HCT116 (cell line): ENCODE data around the gene MAP3K21.

Experiments
- CEBPB ChIP-seq: IDR thresholded peaks from 2 replicates; pipeline ENCODE4 v1.6.1; 2012; ENCODE audit warnings: low read depth
- CTCF ChIP-seq, 3 experiments: fragments of 200-600 bp in 1 of 3; sonication (generic) in 1 of 3; IDR thresholded peaks in 2 of 3; conservative IDR thresholded peaks in 1 of 3; 2 replicates each; pipeline ENCODE4 v1.5.1; 2012 to 2017; ENCODE audit warnings: low read depth in 2 of 3, low read length in 2 of 3, antibody characterized with exemption in 1 of 3, borderline replicate concordance in 1 of 3, control low read depth in 1 of 3, mild to moderate bottlenecking in 1 of 3, mixed read lengths in 1 of 3, mixed run types in 1 of 3, moderate library complexity in 1 of 3; ENCODE audit not compliant: insufficient read depth in 1 of 3
- EGR1 ChIP-seq: IDR thresholded peaks from 2 replicates; pipeline ENCODE4 v1.6.1; 2012; ENCODE audit warnings: low read depth
- EZH2 ChIP-seq: fragments of 200-600 bp; sonication (generic); IDR thresholded peaks from 2 replicates; pipeline ENCODE4 v1.6.1; 2017; ENCODE audit warnings: antibody characterized with exemption, mixed run types
- MAX ChIP-seq: IDR thresholded peaks from 2 replicates; pipeline ENCODE4 v1.6.1; 2012
- POLR2A ChIP-seq: IDR thresholded peaks from 2 replicates; pipeline ENCODE4 v1.7.0; 2011; ENCODE audit warnings: borderline replicate concordance; ENCODE audit not compliant: insufficient read depth, insufficient read length; ENCODE audit errors: extremely low read depth
- POLR2AphosphoS5 ChIP-seq: IDR thresholded peaks from 2 replicates; pipeline ENCODE4 v1.6.1; 2011; ENCODE audit warnings: mild to moderate bottlenecking, low read depth, low read length, moderate library complexity
- SP1 ChIP-seq: IDR thresholded peaks from 2 replicates; pipeline ENCODE4 v1.6.1; 2012; ENCODE audit warnings: low read depth
- SRF ChIP-seq: IDR thresholded peaks from 2 replicates; pipeline ENCODE4 v1.6.1; 2012; ENCODE audit warnings: low read depth
- YY1 ChIP-seq: IDR thresholded peaks from 2 replicates; pipeline ENCODE4 v1.6.1; 2011; ENCODE audit warnings: low read length, low read depth, moderate library complexity, mild to moderate bottlenecking; ENCODE audit not compliant: insufficient replicate concordance; ENCODE audit errors: extremely low read depth
- ZNF274 ChIP-seq: fragments of 200-500 bp; sonication (Bioruptor generic); IDR thresholded peaks from 2 replicates; pipeline ENCODE4 v1.6.1; 2014; ENCODE audit warnings: mild to moderate bottlenecking, low read depth, low read length, inconsistent platforms
- TF ChIP-seq, protein P1 (sequence below): IDR thresholded peaks from 2 replicates; pipeline ENCODE4 v1.6.1; 2012; ENCODE audit warnings: low read depth

- TF ChIP-seq EZH2, result no peak
- no peak for TF ChIP-seq CTCF (IDR thresholded peaks at IDR 0.05 in 2 of 3, conservative IDR thresholded peaks at IDR 0.05 in 1 of 3; ENCODE audit: borderline replicate concordance in 1 of 3, insufficient read depth in 1 of 3, low read depth in 2 of 3, low read length in 2 of 3)
- TF ChIP-seq POLR2A, result no peak
- TF ChIP-seq SP1, result no peak
- no peak for TF ChIP-seq POLR2AphosphoS5
- no peak for TF ChIP-seq YY1
- TF ChIP-seq EGR1, result no peak
- TF ChIP-seq SRF, result no peak
- no peak for TF ChIP-seq MAX
- TF ChIP-seq, protein P1, sequence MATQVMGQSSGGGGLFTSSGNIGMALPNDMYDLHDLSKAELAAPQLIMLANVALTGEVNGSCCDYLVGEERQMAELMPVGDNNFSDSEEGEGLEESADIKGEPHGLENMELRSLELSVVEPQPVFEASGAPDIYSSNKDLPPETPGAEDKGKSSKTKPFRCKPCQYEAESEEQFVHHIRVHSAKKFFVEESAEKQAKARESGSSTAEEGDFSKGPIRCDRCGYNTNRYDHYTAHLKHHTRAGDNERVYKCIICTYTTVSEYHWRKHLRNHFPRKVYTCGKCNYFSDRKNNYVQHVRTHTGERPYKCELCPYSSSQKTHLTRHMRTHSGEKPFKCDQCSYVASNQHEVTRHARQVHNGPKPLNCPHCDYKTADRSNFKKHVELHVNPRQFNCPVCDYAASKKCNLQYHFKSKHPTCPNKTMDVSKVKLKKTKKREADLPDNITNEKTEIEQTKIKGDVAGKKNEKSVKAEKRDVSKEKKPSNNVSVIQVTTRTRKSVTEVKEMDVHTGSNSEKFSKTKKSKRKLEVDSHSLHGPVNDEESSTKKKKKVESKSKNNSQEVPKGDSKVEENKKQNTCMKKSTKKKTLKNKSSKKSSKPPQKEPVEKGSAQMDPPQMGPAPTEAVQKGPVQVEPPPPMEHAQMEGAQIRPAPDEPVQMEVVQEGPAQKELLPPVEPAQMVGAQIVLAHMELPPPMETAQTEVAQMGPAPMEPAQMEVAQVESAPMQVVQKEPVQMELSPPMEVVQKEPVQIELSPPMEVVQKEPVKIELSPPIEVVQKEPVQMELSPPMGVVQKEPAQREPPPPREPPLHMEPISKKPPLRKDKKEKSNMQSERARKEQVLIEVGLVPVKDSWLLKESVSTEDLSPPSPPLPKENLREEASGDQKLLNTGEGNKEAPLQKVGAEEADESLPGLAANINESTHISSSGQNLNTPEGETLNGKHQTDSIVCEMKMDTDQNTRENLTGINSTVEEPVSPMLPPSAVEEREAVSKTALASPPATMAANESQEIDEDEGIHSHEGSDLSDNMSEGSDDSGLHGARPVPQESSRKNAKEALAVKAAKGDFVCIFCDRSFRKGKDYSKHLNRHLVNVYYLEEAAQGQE, result no peak
- TF ChIP-seq ZNF274, result no peak
- no peak for TF ChIP-seq CEBPB
Measured at GRCh38 chr1:233349137-233349536, 21.6 kb downstream of the MAP3K21 start.
